ENCODE measurements around the gene RFX1. TPM values are rescaled to one million over a fixed set of nuclear protein-coding genes. Genes with fewer than 3 reads are reported as not detected.

RFX1 gene
- total and polyA plus RNA-seq, 9 of the 15 experiments (the other 6 are each of a cell fraction or from before 2014, with no cell fraction given): 0.14 to 19.3 (median 1.2) TPM

GRCh38 chr19:14006766-14007562, 844 bp upstream of the RFX1 start (continued):
- TF ChIP-seq RAD51 (IDR thresholded peaks at IDR 0.05; ENCODE audit: borderline replicate concordance, low read depth) (peak; percentile 46; the same call in 1 of the 2 replicates), ZNF263 (CRISPR knock-in tag; IDR thresholded peaks at IDR 0.05; ENCODE audit: borderline replicate concordance) (peak; percentile 81), MLLT1 (IDR thresholded peaks at IDR 0.05) (peak in 1 of 2 experiments; percentile 99; a peak in 3 of 4 replicates), ATF3 (IDR thresholded peaks at IDR 0.05) (peak; percentile 100), ATF3 (CRISPR knock-in tag; conservative IDR thresholded peaks at IDR 0.05) (peak; percentile 97), SMAD4 (CRISPR knock-in tag; conservative IDR thresholded peaks at IDR 0.05) (peak; percentile 100), HLTF (IDR thresholded peaks at IDR 0.05) (peak; percentile 96), IRF9 (tag; IDR thresholded peaks at IDR 0.05) (0 out of 2 replicates have a peak, but pooled peaks have one; percentile 27), KDM5B (IDR thresholded peaks at IDR 0.05; ENCODE audit: insufficient replicate concordance, low read depth, low read length) (peak; percentile 55), XRCC5 (IDR thresholded peaks at IDR 0.05; ENCODE audit: low read depth, low read length) (peak; percentile 77), IRF2 (CRISPR knock-in tag; IDR thresholded peaks at IDR 0.05) (no peak), FOXK2 (conservative IDR thresholded peaks at IDR 0.05 in 1 of 2, IDR thresholded peaks at IDR 0.05 in 1 of 2; ENCODE audit: low read depth in 2 of 2) (peak; percentile 17 to 36; a peak in 2 of 4 replicates), ATF2 (CRISPR knock-in tag; IDR thresholded peaks at IDR 0.05) (peak; percentile 100), CREM (IDR thresholded peaks at IDR 0.05; ENCODE audit: low read depth) (peak; percentile 99), RBBP5 (IDR thresholded peaks at IDR 0.05; ENCODE audit: borderline replicate concordance, insufficient read depth, low read length, poor library complexity, severe bottlenecking) (peak; percentile 80), ZNF175 (CRISPR knock-in tag; IDR thresholded peaks at IDR 0.05; ENCODE audit: low read depth) (peak; percentile 90)
